ENCODE measurements around the gene SDCBP2.
A peak's percentile ranks its signal among the peaks of the same experiment; 100 is the strongest.

The SDCBP2 gene

DNA sequence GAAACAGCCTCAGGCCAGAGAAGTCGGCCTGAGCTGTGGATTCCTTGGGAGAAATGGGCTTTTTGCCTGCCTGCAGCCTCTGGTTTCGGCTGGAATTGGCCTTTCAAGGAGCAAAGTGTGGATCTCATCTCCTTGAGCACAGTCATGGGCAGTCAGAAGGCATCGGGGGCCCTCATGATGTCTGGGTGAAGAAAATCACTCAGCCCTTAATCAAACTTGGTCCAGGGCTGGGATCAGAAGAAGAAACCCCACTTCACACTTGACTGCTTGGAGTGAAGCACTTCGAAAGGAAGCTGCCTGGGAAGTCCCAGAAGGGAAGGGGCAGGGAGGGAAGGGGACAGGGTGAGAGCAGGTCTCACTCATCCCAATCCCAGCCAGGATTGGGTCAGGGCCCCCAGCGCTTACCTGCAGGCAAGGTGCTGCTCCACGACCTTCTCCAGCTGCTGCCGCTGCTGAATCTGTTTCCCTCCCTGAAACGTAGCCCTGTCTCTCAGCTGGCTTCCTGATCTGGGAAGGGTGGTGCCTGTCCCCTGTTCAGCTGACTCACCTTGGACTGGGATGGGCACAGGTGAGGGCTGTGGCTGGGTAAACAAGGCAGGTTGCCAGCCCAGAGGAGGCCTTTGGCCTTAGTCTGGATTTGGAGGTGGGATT lies at the start of gene SDCBP2:
Gene SDCBP2 (minus strand): TSS at position 460 of the 651 bp plus-strand sequence. CDS start 8,723 bp downstream, outside the sequence.
- no peak for DNase-seq (ENCODE audit: low read depth)
- no peak within 1 kb of the TSS for H3K4me3 ChIP-seq (ENCODE audit: control insufficient read depth, low read depth, low read length)
- TF ChIP-seq, protein P1, sequence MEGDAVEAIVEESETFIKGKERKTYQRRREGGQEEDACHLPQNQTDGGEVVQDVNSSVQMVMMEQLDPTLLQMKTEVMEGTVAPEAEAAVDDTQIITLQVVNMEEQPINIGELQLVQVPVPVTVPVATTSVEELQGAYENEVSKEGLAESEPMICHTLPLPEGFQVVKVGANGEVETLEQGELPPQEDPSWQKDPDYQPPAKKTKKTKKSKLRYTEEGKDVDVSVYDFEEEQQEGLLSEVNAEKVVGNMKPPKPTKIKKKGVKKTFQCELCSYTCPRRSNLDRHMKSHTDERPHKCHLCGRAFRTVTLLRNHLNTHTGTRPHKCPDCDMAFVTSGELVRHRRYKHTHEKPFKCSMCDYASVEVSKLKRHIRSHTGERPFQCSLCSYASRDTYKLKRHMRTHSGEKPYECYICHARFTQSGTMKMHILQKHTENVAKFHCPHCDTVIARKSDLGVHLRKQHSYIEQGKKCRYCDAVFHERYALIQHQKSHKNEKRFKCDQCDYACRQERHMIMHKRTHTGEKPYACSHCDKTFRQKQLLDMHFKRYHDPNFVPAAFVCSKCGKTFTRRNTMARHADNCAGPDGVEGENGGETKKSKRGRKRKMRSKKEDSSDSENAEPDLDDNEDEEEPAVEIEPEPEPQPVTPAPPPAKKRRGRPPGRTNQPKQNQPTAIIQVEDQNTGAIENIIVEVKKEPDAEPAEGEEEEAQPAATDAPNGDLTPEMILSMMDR (conservative IDR thresholded peaks at IDR 0.05; ENCODE audit: control insufficient read depth, insufficient read depth, low read depth, low read length), result no peak

DNA sequence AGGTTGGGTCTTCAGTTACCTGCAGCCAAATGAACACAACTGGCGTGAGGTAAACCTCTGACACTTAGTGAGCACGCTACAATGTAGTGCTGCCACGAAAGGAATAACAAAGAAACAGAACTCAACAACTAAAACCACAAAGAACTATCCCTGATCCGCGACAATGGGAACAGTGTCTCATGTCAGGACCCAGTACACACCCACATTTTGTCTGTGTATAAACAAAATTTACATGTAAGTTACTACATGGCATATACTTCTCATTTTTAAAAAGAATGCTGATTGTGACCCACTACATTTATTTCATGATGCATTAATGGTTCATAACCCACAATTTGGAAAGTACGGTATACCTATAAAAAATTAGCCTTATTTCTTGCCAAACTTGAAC lies 49.8 kb upstream of the SDCBP2 start:
- H3K4me3 ChIP-seq (ENCODE audit: control insufficient read depth, low read depth, low read length), result no peak overlapping the region
- no peak for DNase-seq (ENCODE audit: low read depth)
- TF ChIP-seq, protein P1 (conservative IDR thresholded peaks at IDR 0.05; ENCODE audit: control insufficient read depth, insufficient read depth, low read depth, low read length), result no peak

DNA sequence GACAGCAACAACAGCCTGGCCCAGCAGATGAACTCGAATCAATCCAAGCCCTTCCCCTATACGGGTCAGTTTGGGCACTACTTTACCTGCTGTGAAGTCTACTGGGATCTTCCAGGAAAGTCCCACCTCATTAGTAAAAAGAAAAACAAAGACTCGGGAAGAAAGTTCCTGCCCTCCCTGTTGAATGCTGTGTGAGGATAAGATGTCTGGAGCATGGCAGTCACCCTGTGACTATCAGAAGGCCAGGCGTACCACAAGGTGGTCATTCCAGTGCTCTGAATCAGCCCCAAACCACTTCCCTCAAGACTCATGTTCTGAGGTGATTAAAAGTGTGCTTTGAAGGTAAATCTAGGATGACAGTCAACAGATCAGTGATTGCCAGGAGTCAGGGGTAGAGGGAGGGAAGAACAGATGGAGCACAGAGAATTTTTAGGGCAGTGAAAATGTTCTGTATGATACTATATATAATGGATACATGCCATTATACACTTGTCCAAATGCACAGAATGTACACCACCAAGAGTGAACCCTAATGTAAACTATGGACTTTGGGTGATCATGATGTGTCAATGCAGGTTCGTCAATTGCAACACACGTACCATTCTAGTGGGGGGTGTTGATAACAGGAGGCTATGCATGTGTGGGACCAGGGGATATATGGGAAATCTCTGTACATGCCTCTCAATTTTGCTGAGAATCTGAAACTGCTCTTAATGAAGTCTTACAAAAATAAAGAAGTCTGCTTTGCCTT lies 49.2 kb upstream of the SDCBP2 start:
- no peak overlapping the region for H3K4me3 ChIP-seq (ENCODE audit: control insufficient read depth, low read depth, low read length)
- peak; percentile 63 for DNase-seq (ENCODE audit: low read depth)

GRCh38 chr20:1377341-1377871 lies 48.5 kb upstream of the SDCBP2 start:
- DNase-seq (ENCODE audit: low read depth), result no peak
- TF ChIP-seq, protein P1 (conservative IDR thresholded peaks at IDR 0.05; ENCODE audit: control insufficient read depth, insufficient read depth, low read depth, low read length), result no peak
- no peak overlapping the region for H3K4me3 ChIP-seq (ENCODE audit: control insufficient read depth, low read depth, low read length)

More for the DNA sequence above, 49.2 kb upstream of the SDCBP2 start:
- TF ChIP-seq, protein P1 (conservative IDR thresholded peaks at IDR 0.05; ENCODE audit: control insufficient read depth, insufficient read depth, low read depth, low read length), result no peak

GRCh38 chr20:1376408-1377270 lies 47.7 kb upstream of the SDCBP2 start:
- no peak for DNase-seq (ENCODE audit: low read depth)
- TF ChIP-seq, protein P1 (conservative IDR thresholded peaks at IDR 0.05; ENCODE audit: control insufficient read depth, insufficient read depth, low read depth, low read length), result no peak
- no peak overlapping the region for H3K4me3 ChIP-seq (ENCODE audit: control insufficient read depth, low read depth, low read length)

DNA sequence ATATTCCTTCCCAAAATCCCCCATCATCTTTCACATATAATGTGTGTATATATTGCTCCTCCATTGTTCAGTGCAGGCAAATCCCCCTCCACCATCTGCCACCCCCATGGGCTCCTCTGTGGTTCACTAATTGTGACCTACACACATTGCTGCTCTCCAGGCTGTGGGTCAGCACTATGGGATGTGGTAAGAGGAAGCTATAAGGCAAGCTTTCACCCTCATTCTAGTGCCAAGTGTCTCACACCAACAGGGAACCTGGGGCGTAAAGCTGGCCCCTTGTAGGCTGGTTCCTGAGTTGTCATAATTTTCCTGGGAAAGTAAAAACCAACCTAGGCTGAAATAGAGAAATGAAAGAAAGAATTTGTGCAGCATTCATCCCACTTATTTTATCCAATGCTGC lies 47.1 kb upstream of the SDCBP2 start:
- DNase-seq (ENCODE audit: low read depth), result no peak
- TF ChIP-seq, protein P1 (conservative IDR thresholded peaks at IDR 0.05; ENCODE audit: control insufficient read depth, insufficient read depth, low read depth, low read length), result no peak
- no peak overlapping the region for H3K4me3 ChIP-seq (ENCODE audit: control insufficient read depth, low read depth, low read length)

Measured in fibroblast of mammary gland (primary cell).